ENCODE measurements around the gene RADX. TPM values are rescaled to one million over a fixed set of nuclear protein-coding genes. Genes with fewer than 3 reads are reported as not detected.

Gene RADX, protein sequence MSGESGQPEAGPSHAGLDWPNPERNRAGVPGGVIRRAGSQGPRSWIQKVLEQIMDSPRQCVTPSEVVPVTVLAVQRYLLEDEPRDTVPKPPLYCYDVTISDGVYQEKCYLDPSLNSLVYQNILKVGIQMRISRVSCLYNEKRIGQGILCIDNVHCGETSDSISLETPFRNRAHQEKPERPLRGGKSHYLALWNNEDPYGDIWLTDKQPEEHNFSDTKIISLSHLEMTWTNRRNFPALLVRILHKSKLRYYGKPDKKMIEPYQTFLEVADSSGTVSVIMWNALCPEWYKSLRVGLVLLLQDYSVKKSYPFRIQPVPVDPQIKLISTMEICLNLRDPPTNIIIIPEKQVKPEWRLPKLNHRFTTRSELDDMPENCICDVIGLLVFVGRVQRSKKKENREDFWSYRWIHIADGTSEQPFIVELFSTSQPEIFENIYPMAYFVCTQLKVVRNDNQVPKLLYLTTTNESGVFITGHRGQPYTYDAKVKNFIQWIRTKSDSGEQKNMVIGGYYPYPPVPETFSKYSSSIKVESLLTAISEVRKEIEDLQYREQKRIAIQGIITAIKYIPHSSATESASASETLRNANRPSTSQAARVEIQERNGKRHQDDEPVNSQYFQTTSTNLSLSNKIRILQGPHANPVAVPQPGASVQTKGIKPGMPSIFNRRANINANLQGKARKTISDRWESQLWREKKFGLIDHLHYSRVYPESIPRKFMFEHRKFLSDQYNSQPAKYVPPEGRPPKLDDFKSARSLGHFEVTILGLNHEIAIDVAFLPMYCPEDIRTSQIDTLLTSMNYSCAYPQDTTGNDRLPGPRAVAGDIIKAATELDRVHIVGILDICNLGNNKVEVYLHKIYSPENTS
- total RNA-seq: 1 to 10 TPM; 7.8 TPM

DNA sequence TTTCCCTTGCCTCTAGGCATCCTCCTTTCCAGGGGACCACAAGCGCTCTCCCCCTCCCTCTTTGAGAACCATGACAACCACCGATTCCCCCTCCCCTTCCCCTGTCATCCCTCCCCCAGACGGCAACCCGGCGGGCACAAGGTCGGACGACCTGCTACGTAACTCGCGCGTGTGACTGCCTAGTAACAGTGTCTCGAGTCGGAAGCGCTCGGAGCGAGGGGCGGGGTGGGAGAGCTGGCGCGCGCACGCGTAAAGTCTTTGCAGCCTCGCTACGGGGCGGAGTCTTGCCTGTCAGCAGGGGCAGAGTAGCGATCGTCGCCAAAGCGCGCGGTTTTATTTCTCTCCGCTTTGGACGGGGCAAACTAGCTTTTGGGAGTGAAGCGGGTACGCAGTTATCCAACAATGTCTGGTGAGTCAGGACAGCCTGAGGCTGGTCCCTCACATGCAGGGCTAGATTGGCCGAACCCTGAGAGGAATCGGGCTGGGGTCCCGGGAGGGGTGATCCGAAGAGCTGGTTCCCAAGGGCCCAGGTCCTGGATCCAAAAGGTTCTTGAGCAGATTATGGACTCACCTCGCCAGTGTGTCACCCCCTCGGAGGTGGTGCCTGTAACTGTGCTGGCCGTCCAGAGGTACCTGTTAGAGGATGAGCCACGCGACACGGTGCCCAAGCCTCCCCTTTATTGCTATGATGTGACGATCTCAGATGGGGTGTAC lies at the start of gene RADX:
Gene RADX (plus strand): TSS at position 300 of the 714 bp plus-strand sequence. CDS start 103 bp downstream, at position 403.
- peaks cover 23% of the 10 kb centered on the region for H3K4me1 Mint-ChIP-seq
- ChIA-PET POLR2A (no interaction called here), CTCF (interaction anchor here (1.0 kb wide), 1 partner anchor 20 kb away, joined by 3 read pairs; no protein-coding TSS in a partner anchor)
- H3K36me3 Mint-ChIP-seq (ENCODE audit: low read depth): no peaks in the 10 kb centered on the region
- no peaks in the 10 kb centered on the region for H3K9me3 Mint-ChIP-seq
- DNase-seq: peak; percentile 88
- peaks cover 3% of the 10 kb centered on the region for H3K27me3 Mint-ChIP-seq
- peak within 1 kb of the TSS; percentile 88 for H3K4me3 Mint-ChIP-seq
- peak within 1 kb of the TSS; percentile 91 for H3K27ac Mint-ChIP-seq

DNA sequence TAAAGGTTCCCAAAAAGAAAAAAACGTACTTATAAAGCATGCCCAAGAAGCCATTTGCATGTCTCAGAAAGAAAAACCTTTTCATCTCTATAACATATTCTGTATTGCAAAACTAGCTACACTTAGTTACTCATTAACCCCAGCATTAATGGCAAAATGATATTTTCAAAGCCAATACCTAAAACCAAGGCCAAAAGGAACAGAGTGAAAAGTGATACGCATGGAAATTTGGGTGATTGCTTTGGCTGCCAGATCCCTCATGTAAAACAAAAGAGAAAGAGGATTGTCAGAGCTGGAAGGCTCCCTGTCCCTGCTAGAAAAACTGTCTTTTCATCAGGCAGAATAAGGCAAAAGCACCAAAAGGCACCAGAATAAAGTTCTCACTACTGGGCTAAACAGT lies 46.8 kb upstream of the RADX start:
- ChIA-PET CTCF (no interaction called here), POLR2A (no interaction called here)
- no peaks in the 10 kb centered on the region for H3K9me3 Mint-ChIP-seq
- no peak overlapping the region for H3K4me3 Mint-ChIP-seq
- H3K4me1 Mint-ChIP-seq: no peaks in the 10 kb centered on the region
- no peak overlapping the region for H3K27ac Mint-ChIP-seq
- no peak for DNase-seq
- peaks cover 5% of the 10 kb centered on the region for H3K27me3 Mint-ChIP-seq
- no peaks in the 10 kb centered on the region for H3K36me3 Mint-ChIP-seq (ENCODE audit: low read depth)

DNA sequence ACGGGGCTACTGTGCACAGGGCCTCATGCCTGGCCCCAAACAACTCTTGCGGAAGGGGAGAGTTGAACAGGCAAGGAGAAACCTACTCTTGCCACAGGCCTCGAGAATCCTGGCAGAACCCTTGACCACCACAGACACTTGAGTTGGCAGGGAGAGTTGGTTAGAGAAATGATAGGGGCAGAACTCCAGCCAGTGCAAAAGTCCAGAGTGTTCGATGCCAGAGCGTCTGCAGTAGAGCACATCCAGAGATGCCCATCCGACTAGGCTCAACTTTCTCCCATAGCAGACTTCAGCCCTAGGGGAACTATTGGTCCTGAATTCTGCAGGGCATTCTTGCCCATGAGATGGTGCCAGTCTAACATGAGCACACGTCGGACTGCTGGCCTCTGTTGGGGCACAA lies 45.4 kb upstream of the RADX start:
- H3K36me3 Mint-ChIP-seq (ENCODE audit: low read depth): no peaks in the 10 kb centered on the region
- no peak overlapping the region for H3K4me3 Mint-ChIP-seq
- DNase-seq: no peak
- H3K4me1 Mint-ChIP-seq: no peaks in the 10 kb centered on the region
- H3K27me3 Mint-ChIP-seq: peaks cover 5% of the 10 kb centered on the region
- no peak overlapping the region for H3K27ac Mint-ChIP-seq
- ChIA-PET POLR2A (no interaction called here), CTCF (no interaction called here)
- no peaks in the 10 kb centered on the region for H3K9me3 Mint-ChIP-seq

DNA sequence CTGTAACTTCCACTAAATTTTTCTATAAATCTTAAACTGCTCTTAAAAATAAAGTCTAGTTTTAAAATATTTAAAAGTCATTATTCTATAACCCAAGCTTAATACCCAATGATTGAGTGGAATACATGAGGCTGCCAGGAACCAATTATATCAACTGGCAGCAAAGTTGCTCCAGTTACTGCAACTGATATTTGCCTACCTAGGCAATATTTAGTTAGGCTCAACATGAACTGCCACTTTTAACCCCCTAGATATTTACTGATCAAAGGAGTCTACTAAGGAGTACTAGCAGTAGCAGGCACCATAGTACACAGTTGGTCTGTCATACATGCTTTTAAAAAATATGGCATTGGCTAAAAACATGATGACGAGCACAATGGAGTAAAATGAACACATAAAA lies 29.9 kb upstream of the RADX start:
- H3K4me3 Mint-ChIP-seq: no peak overlapping the region
- H3K27ac Mint-ChIP-seq: no peak overlapping the region
- no peaks in the 10 kb centered on the region for H3K36me3 Mint-ChIP-seq (ENCODE audit: low read depth)
- no peaks in the 10 kb centered on the region for H3K4me1 Mint-ChIP-seq
- no peak for DNase-seq
- no peaks in the 10 kb centered on the region for H3K9me3 Mint-ChIP-seq
- H3K27me3 Mint-ChIP-seq: no peaks in the 10 kb centered on the region
- POLR2A ChIA-PET: no interaction called here
- CTCF ChIA-PET: no interaction called here

DNA sequence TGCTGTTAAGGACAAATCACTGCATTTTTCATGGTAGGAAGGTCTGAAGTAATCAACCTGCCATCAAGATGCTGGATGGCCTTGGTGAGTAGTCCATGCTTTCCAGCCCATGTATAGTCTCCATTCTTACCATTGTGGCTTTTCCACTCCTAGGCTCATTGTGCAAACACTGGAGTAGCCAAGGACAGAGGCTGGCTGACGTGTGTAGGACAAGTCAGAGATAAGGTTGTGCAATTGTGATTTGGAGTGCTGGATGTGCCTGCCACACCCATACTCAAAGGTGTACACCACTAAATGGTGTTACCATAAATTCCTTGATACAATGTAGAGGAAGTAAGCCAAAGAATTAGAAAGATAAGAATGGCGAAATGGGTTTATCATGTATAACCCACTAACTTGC lies 26.3 kb upstream of the RADX start:
- Mint-ChIP-seq H3K4me1 (peaks cover 2% of the 10 kb centered on the region), H3K27me3 (no peaks in the 10 kb centered on the region), H3K9me3 (no peaks in the 10 kb centered on the region), H3K4me3 (no peak overlapping the region), H3K27ac (no peak overlapping the region), H3K36me3 (ENCODE audit: low read depth) (no peaks in the 10 kb centered on the region)
- POLR2A ChIA-PET: no interaction called here
- CTCF ChIA-PET: no interaction called here
- DNase-seq: no peak

DNA sequence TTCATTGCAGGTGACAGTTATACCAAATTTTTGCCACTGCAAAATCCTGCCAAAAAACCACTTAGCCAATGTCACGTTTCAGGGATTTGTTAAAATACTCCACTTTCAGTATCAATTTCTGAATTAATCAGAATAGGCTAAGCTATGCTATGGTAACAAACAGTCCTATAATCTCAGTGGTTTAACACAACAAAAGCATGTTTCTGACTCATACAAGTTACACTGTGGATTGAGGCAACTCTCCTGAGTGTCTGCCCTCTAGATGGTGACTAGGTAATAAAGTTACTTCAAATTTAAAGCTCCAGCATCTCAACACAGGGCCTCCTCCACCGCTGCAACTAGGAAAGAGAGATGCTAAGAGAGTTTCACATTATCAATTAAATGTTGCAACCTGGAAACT lies 23.0 kb upstream of the RADX start:
- ChIA-PET POLR2A (no interaction called here), CTCF (no interaction called here)
- no peaks in the 10 kb centered on the region for H3K36me3 Mint-ChIP-seq (ENCODE audit: low read depth)
- H3K4me1 Mint-ChIP-seq: peaks cover 2% of the 10 kb centered on the region
- no peaks in the 10 kb centered on the region for H3K9me3 Mint-ChIP-seq
- H3K4me3 Mint-ChIP-seq: no peak overlapping the region
- H3K27ac Mint-ChIP-seq: no peak overlapping the region
- H3K27me3 Mint-ChIP-seq: peaks cover 2% of the 10 kb centered on the region
- no peak for DNase-seq

DNA sequence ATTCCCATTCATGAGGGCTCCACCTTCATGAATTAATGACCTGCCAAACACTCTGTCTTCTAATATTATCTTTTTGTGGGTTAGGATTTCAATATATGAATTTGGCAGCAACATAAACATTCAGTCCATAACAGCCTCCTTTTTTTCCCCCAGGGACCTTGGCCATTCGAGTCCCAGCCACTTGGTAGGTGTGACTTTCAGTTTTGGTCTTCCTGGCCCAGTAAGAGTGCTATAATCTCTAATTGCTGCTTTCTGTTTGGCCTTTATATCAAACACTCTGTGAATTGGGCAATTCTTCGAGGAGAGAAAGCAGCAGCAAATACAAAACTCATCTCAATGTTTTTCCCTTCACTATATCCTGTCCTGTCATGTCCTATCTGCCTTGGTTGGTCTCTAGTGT lies 12.4 kb upstream of the RADX start:
- Mint-ChIP-seq H3K4me1 (no peaks in the 10 kb centered on the region), H3K9me3 (no peaks in the 10 kb centered on the region), H3K4me3 (no peak overlapping the region), H3K36me3 (ENCODE audit: low read depth) (no peaks in the 10 kb centered on the region), H3K27me3 (peaks cover 2% of the 10 kb centered on the region), H3K27ac (no peak overlapping the region)
- CTCF ChIA-PET: no interaction called here
- no peak for DNase-seq
- POLR2A ChIA-PET: no interaction called here

DNA sequence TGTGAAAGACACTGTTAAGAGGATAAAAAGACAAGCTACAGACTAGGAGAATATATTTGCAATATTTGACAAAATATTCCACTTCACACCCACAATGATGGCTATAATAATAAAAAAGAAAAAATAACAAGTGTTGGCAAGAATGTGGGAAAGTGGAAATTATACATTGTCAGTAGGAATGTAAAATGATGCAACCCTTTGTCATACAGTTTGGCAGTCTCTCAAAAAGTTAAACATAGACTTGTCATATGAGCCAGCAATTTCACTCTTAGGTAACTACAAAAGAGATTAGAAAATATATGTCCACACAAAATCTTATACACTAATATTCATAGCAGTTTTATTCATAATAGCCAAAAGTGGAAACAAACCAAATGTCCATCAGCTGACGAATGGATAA lies 5.2 kb upstream of the RADX start:
- no peaks in the 10 kb centered on the region for H3K36me3 Mint-ChIP-seq (ENCODE audit: low read depth)
- POLR2A ChIA-PET: no interaction called here

DNA sequence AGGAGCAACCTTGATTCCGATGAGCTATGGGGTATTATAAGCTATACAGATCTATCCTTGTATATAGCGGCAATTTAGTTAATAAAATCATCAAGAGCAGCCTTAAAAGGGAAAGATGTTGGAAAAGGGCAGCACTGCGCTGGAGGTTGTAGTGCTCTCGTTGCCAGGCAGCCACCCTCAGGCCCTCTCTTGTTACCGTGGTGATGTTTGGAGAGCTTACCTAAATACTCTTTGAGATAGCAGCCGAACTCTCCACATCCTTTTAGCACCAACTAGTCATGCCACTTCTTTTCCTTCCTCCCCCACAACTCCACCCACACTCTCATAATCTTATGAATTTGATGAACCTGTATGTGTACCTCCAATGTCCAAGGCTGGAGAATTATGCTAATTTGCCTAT lies 3.8 kb upstream of the RADX start:
- ChIA-PET POLR2A (no interaction called here), CTCF (interaction anchor here (1.1 kb wide), 1 partner anchor 127 kb away, joined by 3 read pairs; no protein-coding TSS in a partner anchor)
- H3K4me3 Mint-ChIP-seq: no peak overlapping the region
- DNase-seq: no peak
- peaks cover 3% of the 10 kb centered on the region for H3K27me3 Mint-ChIP-seq
- peaks cover 14% of the 10 kb centered on the region for H3K4me1 Mint-ChIP-seq
- no peaks in the 10 kb centered on the region for H3K9me3 Mint-ChIP-seq
- H3K36me3 Mint-ChIP-seq (ENCODE audit: low read depth): no peaks in the 10 kb centered on the region
- H3K27ac Mint-ChIP-seq: peak overlapping the region; percentile 25

More for the DNA sequence above, 5.2 kb upstream of the RADX start:
- Mint-ChIP-seq H3K4me1 (peaks cover 10% of the 10 kb centered on the region), H3K27me3 (peaks cover 3% of the 10 kb centered on the region), H3K9me3 (no peaks in the 10 kb centered on the region), H3K27ac (no peak overlapping the region), H3K4me3 (no peak overlapping the region)
- DNase-seq: no peak
- CTCF ChIA-PET: no interaction called here

DNA sequence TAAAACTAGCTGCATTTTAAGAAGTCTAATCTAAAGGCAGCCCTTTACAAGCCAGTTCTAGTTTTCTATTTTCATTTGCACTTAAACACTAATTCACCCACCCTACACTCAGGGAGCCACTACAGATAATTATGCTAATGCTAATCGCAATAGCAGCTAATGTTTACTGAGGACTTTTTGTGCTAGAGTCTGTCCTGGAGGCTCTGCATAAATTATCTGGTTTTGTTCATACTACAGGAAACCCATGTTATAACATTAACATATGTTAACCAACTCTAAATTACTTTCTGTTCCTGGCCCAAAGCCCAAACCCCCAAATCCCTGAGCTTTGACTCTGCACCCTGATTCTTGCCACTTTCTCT lies 480 bp upstream of the RADX start:
- ChIA-PET POLR2A (no interaction called here), CTCF (interaction anchor here (1.0 kb wide), 1 partner anchor 19 kb away, joined by 3 read pairs; no protein-coding TSS in a partner anchor)
- Mint-ChIP-seq H3K4me3 (peak overlapping the region; percentile 88), H3K9me3 (no peaks in the 10 kb centered on the region), H3K27me3 (peaks cover 3% of the 10 kb centered on the region), H3K4me1 (peaks cover 23% of the 10 kb centered on the region), H3K27ac (peak overlapping the region; percentile 91), H3K36me3 (ENCODE audit: low read depth) (no peaks in the 10 kb centered on the region)
- DNase-seq: no peak

DNA sequence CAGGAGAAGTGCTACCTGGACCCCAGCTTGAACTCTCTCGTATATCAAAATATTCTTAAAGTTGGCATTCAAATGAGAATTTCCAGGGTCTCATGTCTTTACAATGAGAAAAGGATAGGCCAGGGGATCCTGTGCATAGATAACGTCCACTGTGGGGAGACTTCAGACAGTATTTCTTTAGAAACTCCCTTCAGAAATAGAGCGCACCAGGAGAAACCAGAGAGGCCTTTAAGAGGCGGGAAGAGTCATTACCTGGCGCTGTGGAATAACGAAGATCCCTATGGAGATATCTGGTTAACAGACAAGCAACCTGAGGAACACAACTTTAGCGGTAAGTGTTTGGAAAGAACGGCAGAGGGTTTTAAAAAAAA lies 600 bp downstream of the RADX start:
- Mint-ChIP-seq H3K27me3 (peaks cover 3% of the 10 kb centered on the region), H3K27ac (peak overlapping the region; percentile 91), H3K36me3 (ENCODE audit: low read depth) (no peaks in the 10 kb centered on the region), H3K4me1 (peaks cover 23% of the 10 kb centered on the region), H3K9me3 (no peaks in the 10 kb centered on the region), H3K4me3 (peak overlapping the region; percentile 88)
- ChIA-PET POLR2A (no interaction called here), CTCF (no interaction called here)
- DNase-seq: no peak

DNA sequence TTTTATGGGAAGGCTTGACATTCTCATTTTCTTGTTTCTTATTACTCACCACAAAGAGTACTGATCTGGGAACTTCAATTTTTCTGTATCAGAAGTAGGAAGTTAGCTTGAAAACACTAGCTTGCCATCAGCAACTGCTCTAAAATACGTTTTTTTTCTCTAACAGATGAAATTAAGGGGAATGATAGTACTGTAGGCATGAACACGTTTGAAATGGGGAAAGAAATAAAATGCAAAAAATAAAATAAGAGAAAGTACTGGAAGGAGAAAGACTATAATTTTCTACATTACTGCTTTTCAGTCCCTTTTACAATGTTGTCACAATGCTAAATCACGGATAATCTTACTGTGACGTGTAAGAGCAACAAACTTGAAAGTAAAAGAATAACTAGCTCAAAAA lies 1.5 kb downstream of the RADX start:
- no peaks in the 10 kb centered on the region for H3K9me3 Mint-ChIP-seq
- H3K4me1 Mint-ChIP-seq: peaks cover 17% of the 10 kb centered on the region
- H3K27me3 Mint-ChIP-seq: peaks cover 1% of the 10 kb centered on the region
- no peak overlapping the region for H3K27ac Mint-ChIP-seq
- no peak for DNase-seq
- H3K4me3 Mint-ChIP-seq: peak overlapping the region; percentile 88
- no peaks in the 10 kb centered on the region for H3K36me3 Mint-ChIP-seq (ENCODE audit: low read depth)
- ChIA-PET POLR2A (no interaction called here), CTCF (no interaction called here)

DNA sequence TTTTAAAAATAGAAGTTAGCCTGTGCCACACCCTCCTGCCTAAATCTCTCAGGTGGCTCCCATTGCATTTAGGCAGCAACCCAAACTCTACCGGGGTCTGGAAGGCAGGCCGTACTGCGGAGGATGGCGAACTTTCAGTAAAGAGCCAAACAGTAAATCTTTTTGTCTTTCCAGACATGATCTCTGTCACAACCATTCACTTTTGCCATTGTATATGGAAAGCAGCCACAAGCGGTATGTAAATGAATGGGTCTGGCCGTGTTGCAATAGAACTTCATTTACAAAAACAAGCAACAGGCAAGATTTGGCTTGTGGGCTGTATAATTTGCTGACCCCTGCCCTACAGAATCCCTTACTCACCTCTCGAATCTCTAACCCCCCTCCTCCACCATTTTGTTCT lies 3.3 kb downstream of the RADX start:
- H3K4me3 Mint-ChIP-seq: no peak overlapping the region
- no peaks in the 10 kb centered on the region for H3K27me3 Mint-ChIP-seq
- ChIA-PET CTCF (no interaction called here), POLR2A (no interaction called here)
- no peak overlapping the region for H3K27ac Mint-ChIP-seq
- no peak for DNase-seq
- H3K36me3 Mint-ChIP-seq (ENCODE audit: low read depth): no peaks in the 10 kb centered on the region
- peaks cover 15% of the 10 kb centered on the region for H3K4me1 Mint-ChIP-seq
- H3K9me3 Mint-ChIP-seq: no peaks in the 10 kb centered on the region

Measured in activated CD4-positive, alpha-beta T cell treated with anti-CD3 and anti-CD28 coated beads, Interleukin-2, amount 10 ng/mL, durations not matched to agents 7 days and 5 days (primary cell).